C4-2B (cell line): ENCODE measurements around the gene FAM227B.

ENCODE experiments used
- CTCF ChIP-seq: fragments of 450-650 bp; conservative IDR thresholded peaks from 2 replicates; pipeline ENCODE4 v1.5.1; 2017; ENCODE audit warnings: mild to moderate bottlenecking
- ZFX ChIP-seq: fragments of 450-650 bp; IDR thresholded peaks from 2 replicates; pipeline ENCODE4 v1.6.1; 2017

DNA sequence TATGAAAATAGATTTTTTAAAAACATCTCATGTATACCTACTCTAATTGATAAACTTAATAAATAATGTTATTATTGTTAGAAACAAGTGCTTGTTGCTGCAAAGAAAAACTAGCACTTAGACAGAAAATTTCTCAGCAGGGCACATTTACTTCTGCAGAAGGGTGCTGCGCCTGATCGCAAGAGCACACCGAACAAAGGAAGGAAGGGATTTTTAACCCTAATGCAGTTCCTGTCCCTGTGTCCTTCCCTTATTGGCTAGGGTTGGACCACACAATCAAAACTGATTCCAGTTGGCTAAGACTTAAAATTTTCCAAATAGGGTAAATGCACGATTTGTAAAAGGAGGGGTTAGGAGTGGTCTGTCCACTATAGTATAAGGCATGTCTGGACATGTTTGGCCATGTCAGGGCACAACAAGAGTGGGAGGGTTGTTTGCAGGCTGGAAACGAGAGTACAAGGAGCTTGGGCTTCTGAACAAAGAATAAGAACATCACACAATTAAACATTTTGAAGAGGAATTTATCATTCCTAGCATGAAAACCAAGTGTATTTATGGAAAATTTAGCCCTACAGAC lies 4.9 kb upstream of the FAM227B start:
- TF ChIP-seq CTCF (no peak), ZFX (no peak)
